Gastroesophageal sphincter (tissue), 4 donors: ENCODE results near the gene OXER1. TPM values are rescaled to one million over a fixed set of nuclear protein-coding genes. Genes with fewer than 3 reads are reported as not detected.
A peak's percentile ranks its signal among the peaks of the same experiment; 100 is the strongest.

Experiments used
- ATAC-seq: fragments of 150-250 bp; one replicate; pipeline ENCODE4 v1.9.1; 2016; ENCODE audit warnings: mild to moderate bottlenecking, moderate library complexity
- H3K27ac ChIP-seq, 4 donors: fragments of 200-600 bp; sonication (generic) in 3 of 4; 1 replicate in 3 of 4; 2 replicates in 1 of 4; pipeline ENCODE4 v1.5.1; 2016 to 2019
- H3K27me3 ChIP-seq: fragments of 200-600 bp; sonication (generic); one replicate; pipeline ENCODE4 v1.5.1; 2019
- H3K36me3 ChIP-seq, 2 donors: fragments of 200-600 bp; sonication (generic); one replicate each; pipeline ENCODE4 v1.5.1; 2019; ENCODE audit warnings: control low read depth in 1 of 2
- H3K4me1 ChIP-seq, 3 donors: fragments of 200-600 bp; sonication (generic); 1 replicate in 2 of 3; 2 replicates in 1 of 3; pipeline ENCODE4 v1.5.1; 2016 to 2019; ENCODE audit warnings: control low read depth in 2 of 3
- H3K4me3 ChIP-seq, 2 donors: fragments of 200-600 bp; sonication (generic); one replicate each; pipeline ENCODE4 v1.5.1; 2019; ENCODE audit warnings: mild to moderate bottlenecking in 1 of 2, moderate library complexity in 1 of 2
- H3K9me3 ChIP-seq, 3 donors: fragments of 200-600 bp; sonication (generic); one replicate each; pipeline ENCODE4 v1.5.1; 2017 to 2019; ENCODE audit warnings: control low read depth in 2 of 3
- CTCF ChIP-seq, 4 experiments: fragments of 200-600 bp in 2 of 4; fragments of 450-650 bp in 2 of 4; sonication (generic) in 1 of 4; IDR thresholded peaks; one replicate each; pipeline ENCODE4 v1.5.1; 2017 to 2019; ENCODE audit warnings: antibody characterized with exemption in 4 of 4, mild to moderate bottlenecking in 2 of 4, moderate library complexity in 2 of 4
- EP300 ChIP-seq: sonication (generic); formaldehyde crosslinking; IDR thresholded peaks from one replicate; pipeline ENCODE4 v1.6.1; 2017; ENCODE audit warnings: antibody characterized with exemption, mild to moderate bottlenecking
- POLR2A ChIP-seq, 2 donors: fragments of 450-650 bp; IDR thresholded peaks; one replicate each; pipeline ENCODE4 v1.6.1; 2017; ENCODE audit warnings: antibody characterized with exemption in 2 of 2, mild to moderate bottlenecking in 2 of 2, moderate library complexity in 1 of 2
- POLR2AphosphoS5 ChIP-seq: sonication (generic); formaldehyde crosslinking; IDR thresholded peaks from one replicate; pipeline ENCODE4 v1.6.1; 2017; ENCODE audit warnings: antibody characterized with exemption
- WGBS, 2 donors: methylation state at CpG; one replicate each; pipeline ENCODE4 v1.1.5; 2018; ENCODE audit warnings: low coverage in 1 of 2; 5-methylcytosine and 5-hydroxymethylcytosine counted together
- total RNA-seq, 4 donors: library from RNA; depleted of rRNA; stranded (reverse); fragments of >200 nt; gene quantifications; one replicate each; pipeline ENCODE4 v1.1.0, GENCODE V29; 2016

The OXER1 gene
- total RNA-seq, 4 donors from 2014 or later, result 0.37 to 2.3 (median 1.2) TPM

DNA sequence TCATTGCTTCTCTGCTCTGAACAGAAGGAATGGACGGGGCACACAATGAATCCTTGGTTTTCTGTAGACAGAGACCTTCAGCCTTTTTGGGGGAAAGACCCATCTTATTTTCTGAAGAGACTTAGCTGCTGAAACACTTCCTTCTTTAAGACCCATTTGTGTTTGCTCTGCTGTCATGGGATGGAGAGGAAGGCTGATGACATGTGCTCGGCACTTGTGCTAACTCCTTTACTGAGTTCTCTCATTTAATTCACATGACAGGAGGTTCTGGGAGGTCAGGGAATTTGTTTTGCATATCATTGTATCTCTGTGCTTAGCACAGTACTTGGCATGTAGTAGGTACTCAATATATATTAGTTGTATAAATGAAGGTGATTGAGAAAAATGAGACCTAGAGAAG lies 39.0 kb downstream of the OXER1 start:
- no peaks in the 10 kb centered on the region for H3K27me3 ChIP-seq
- WGBS, 2 donors, result 88 to 100% methylated on average over 2 of the region's 2 CpGs
- H3K4me1 ChIP-seq, result peaks cover 0 to 16% (median 0%) of the 10 kb centered on the region in 3 donors
- TF ChIP-seq POLR2A (IDR thresholded peaks at IDR 0.05) (no peak), EP300 (no peak), CTCF (IDR thresholded peaks at IDR 0.05) (no peak), POLR2AphosphoS5 (no peak)
- H3K9me3 ChIP-seq, result no peaks in the 10 kb centered on the region
- H3K4me3 ChIP-seq, result no peak overlapping the region
- peaks cover 0 to 16% of the 10 kb centered on the region in 2 donors for H3K36me3 ChIP-seq
- no peak overlapping the region for H3K27ac ChIP-seq
- no peak for ATAC-seq

- Histone ChIP-seq H3K4me3 (no peak overlapping the region), H3K27ac (no peak overlapping the region), H3K27me3 (no peaks in the 10 kb centered on the region), H3K4me1 (peaks cover 0 to 16% (median 0%) of the 10 kb centered on the region in 3 donors), H3K9me3 (no peaks in the 10 kb centered on the region), H3K36me3 (peaks cover 0 to 16% of the 10 kb centered on the region in 2 donors)
- TF ChIP-seq EP300, result no peak
- no peak for TF ChIP-seq CTCF (IDR thresholded peaks at IDR 0.05)
- TF ChIP-seq POLR2AphosphoS5, result no peak
- TF ChIP-seq POLR2A (IDR thresholded peaks at IDR 0.05), result no peak
- ATAC-seq, result no peak
These were observed 40.5 kb downstream of the OXER1 start for GRCh38 chr2:42723465-42723864.

GRCh38 chr2:42722320-42723190 lies 41.4 kb downstream of the OXER1 start:
- H3K9me3 ChIP-seq, result no peaks in the 10 kb centered on the region
- H3K27ac ChIP-seq, result peak overlapping the region in 1 of 4 donors; percentile 55
- H3K36me3 ChIP-seq, result peaks cover 0 to 16% of the 10 kb centered on the region in 2 donors
- H3K27me3 ChIP-seq, result no peaks in the 10 kb centered on the region
- H3K4me3 ChIP-seq, result no peak overlapping the region
- no peak for TF ChIP-seq CTCF (IDR thresholded peaks at IDR 0.05)
- no peak for TF ChIP-seq POLR2A (IDR thresholded peaks at IDR 0.05)
- TF ChIP-seq EP300, result no peak
- TF ChIP-seq POLR2AphosphoS5, result peak; percentile 44
- ATAC-seq, result peak; percentile 78
- H3K4me1 ChIP-seq, result peaks cover 0 to 16% (median 0%) of the 10 kb centered on the region in 3 donors
- WGBS, 2 donors, result 52 to 63% methylated on average over 5 to 6 of the region's 7 CpGs

GRCh38 chr2:42721898-42722297 lies 42.0 kb downstream of the OXER1 start:
- no peaks in the 10 kb centered on the region for H3K9me3 ChIP-seq
- H3K36me3 ChIP-seq, result peaks cover 0 to 16% of the 10 kb centered on the region in 2 donors
- TF ChIP-seq POLR2A (IDR thresholded peaks at IDR 0.05) (no peak), POLR2AphosphoS5 (no peak), CTCF (IDR thresholded peaks at IDR 0.05) (no peak), EP300 (no peak)
- H3K4me3 ChIP-seq, result no peak overlapping the region
- no peak for ATAC-seq
- H3K27ac ChIP-seq, result peak overlapping the region in 1 of 4 donors; percentile 55
- H3K4me1 ChIP-seq, result peaks cover 0 to 16% (median 0%) of the 10 kb centered on the region in 3 donors
- WGBS, 2 donors, result 72 to 94% methylated on average over 2 of the region's 2 CpGs
- no peaks in the 10 kb centered on the region for H3K27me3 ChIP-seq

- Histone ChIP-seq H3K27me3 (no peaks in the 10 kb centered on the region), H3K36me3 (peaks cover 0 to 9% of the 10 kb centered on the region in 2 donors), H3K27ac (no peak overlapping the region), H3K4me3 (no peak overlapping the region), H3K4me1 (no peaks in the 10 kb centered on the region), H3K9me3 (no peaks in the 10 kb centered on the region)
- WGBS, 2 donors, result 83 to 97% methylated on average over 1 to 5 of the region's 7 CpGs
- ATAC-seq, result no peak
- TF ChIP-seq POLR2A (IDR thresholded peaks at IDR 0.05), result no peak
- TF ChIP-seq EP300, result no peak
These were observed 49.2 kb downstream of the OXER1 start for GRCh38 chr2:42714686-42715085.
